Suprapubic skin (tissue), 4 donors: ENCODE data around the gene CELSR2.

Experiments used
- EP300 ChIP-seq: sonication (generic); formaldehyde crosslinking; IDR thresholded peaks from one replicate; pipeline ENCODE4 v1.6.1; 2017; ENCODE audit warnings: antibody characterized with exemption
- POLR2A ChIP-seq, 2 donors: fragments of 450-650 bp; IDR thresholded peaks; one replicate each; pipeline ENCODE4 v1.6.1; 2017; ENCODE audit warnings: antibody characterized with exemption in 2 of 2, mild to moderate bottlenecking in 2 of 2, moderate library complexity in 2 of 2
- POLR2AphosphoS5 ChIP-seq, 3 donors: sonication (generic); formaldehyde crosslinking; IDR thresholded peaks; one replicate each; pipeline ENCODE4 v1.6.1; 2017; ENCODE audit warnings: antibody characterized with exemption in 3 of 3
- TF ChIP-seq, protein P1 (sequence below), 2 donors: fragments of 200-600 bp in 1 of 2; fragments of 450-650 bp in 1 of 2; sonication (generic) in 1 of 2; IDR thresholded peaks; one replicate each; pipeline ENCODE4 v1.5.1; 2016 to 2019; ENCODE audit warnings: antibody characterized with exemption in 2 of 2, mild to moderate bottlenecking in 1 of 2, moderate library complexity in 1 of 2

DNA sequence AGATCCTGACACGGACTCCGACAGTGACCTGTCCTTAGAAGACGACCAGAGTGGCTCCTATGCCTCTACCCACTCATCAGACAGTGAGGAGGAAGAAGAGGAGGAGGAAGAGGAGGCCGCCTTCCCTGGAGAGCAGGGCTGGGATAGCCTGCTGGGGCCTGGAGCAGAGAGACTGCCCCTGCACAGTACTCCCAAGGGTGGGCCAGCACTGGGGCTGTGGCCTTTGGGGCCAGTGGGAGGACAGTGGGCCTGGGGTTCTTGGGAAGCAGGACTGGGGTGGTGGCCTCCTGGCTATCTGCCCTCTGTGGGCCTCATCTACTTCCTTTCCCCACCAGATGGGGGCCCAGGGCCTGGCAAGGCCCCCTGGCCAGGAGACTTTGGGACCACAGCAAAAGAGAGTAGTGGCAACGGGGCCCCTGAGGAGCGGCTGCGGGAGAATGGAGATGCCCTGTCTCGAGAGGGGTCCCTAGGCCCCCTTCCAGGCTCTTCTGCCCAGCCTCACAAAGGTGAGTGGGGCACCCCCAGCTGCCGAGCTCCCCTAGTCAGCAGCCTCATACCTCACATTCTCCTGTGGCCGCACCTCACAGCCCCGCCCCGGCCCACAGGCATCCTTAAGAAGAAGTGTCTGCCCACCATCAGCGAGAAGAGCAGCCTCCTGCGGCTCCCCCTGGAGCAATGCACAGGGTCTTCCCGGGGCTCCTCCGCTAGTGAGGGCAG lies 23.6 kb downstream of the CELSR2 start:
- TF ChIP-seq, protein P1, sequence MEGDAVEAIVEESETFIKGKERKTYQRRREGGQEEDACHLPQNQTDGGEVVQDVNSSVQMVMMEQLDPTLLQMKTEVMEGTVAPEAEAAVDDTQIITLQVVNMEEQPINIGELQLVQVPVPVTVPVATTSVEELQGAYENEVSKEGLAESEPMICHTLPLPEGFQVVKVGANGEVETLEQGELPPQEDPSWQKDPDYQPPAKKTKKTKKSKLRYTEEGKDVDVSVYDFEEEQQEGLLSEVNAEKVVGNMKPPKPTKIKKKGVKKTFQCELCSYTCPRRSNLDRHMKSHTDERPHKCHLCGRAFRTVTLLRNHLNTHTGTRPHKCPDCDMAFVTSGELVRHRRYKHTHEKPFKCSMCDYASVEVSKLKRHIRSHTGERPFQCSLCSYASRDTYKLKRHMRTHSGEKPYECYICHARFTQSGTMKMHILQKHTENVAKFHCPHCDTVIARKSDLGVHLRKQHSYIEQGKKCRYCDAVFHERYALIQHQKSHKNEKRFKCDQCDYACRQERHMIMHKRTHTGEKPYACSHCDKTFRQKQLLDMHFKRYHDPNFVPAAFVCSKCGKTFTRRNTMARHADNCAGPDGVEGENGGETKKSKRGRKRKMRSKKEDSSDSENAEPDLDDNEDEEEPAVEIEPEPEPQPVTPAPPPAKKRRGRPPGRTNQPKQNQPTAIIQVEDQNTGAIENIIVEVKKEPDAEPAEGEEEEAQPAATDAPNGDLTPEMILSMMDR (IDR thresholded peaks at IDR 0.05), result no peak
- TF ChIP-seq POLR2A (IDR thresholded peaks at IDR 0.05) (no peak), POLR2AphosphoS5 (IDR thresholded peaks at IDR 0.05) (no peak), EP300 (no peak)
